ENCODE results near the gene PTMA.

The PTMA gene

DNA sequence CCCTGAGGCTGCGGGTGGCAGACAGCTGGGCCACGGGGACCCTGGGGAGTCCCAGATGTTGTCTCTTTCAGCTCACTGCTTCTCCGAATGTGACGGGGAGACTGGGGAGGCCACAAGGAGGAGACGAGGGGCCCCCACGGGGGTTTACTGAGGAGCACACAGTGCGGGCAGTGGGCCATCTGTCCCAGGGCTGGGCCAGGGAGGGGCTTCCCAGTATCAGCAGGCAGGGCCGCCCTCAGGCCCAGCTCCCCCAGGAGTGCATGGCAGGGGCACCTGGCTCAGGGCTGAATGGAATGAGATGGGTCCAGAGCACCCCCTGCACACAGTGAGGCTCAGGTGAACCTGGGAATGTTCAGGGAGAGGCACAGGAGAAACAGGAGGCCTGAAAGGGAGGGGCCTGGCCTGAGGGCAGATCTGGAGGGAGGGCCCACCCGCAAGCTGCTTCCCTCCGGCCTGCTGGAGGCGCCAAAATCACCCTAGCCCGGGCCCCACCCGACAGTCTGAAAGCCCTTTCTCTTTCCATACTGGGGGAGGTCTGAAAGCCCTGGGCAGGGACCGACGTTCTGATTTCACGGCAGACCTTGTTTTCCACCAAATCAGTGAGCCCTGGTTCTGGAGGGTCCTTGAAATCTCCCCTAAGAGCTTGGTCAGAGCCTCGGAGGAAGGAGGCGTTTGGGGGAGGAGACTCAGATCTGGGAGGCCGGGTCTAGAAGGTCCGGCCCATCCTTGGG lies 35.5 kb upstream of the PTMA start:
- TF ChIP-seq, protein P1, sequence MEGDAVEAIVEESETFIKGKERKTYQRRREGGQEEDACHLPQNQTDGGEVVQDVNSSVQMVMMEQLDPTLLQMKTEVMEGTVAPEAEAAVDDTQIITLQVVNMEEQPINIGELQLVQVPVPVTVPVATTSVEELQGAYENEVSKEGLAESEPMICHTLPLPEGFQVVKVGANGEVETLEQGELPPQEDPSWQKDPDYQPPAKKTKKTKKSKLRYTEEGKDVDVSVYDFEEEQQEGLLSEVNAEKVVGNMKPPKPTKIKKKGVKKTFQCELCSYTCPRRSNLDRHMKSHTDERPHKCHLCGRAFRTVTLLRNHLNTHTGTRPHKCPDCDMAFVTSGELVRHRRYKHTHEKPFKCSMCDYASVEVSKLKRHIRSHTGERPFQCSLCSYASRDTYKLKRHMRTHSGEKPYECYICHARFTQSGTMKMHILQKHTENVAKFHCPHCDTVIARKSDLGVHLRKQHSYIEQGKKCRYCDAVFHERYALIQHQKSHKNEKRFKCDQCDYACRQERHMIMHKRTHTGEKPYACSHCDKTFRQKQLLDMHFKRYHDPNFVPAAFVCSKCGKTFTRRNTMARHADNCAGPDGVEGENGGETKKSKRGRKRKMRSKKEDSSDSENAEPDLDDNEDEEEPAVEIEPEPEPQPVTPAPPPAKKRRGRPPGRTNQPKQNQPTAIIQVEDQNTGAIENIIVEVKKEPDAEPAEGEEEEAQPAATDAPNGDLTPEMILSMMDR (IDR thresholded peaks at IDR 0.05): no peak
- Histone ChIP-seq H3K27me3 (no peaks in the 10 kb centered on the region), H3K4me3 (ENCODE audit: low read depth in 1 of 2, low read length in 1 of 2) (no peak overlapping the region), H3K36me3 (no peaks in the 10 kb centered on the region), H3K9me3 (no peaks in the 10 kb centered on the region), H3K4me1 (ENCODE audit: control insufficient read depth in 1 of 2, insufficient read depth in 1 of 2, low read depth in 1 of 2, low read length in 1 of 2) (peaks cover 27 to 33% of the 10 kb centered on the region in 2 experiments), H3K27ac (no peak overlapping the region)

DNA sequence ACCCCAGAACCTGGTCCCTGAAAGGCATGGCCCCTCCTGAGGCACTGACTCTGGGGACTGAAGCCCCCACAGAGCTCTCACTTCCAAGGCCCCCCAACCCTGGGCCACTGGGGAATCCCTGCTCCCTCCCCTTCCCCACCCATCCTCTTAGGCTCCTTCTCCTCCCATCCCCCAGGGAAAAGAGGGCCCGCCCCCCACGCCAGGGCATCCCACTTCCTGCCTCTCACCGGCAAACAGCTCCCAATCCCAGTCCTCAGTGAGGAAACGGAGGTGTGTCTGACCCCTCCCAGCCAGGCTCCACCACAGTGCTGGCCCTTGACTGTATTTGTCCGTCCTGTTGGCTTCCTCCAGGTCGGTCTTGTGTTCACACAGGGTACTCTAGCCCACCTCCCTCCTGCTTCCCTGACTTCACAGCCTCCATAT lies 35.0 kb upstream of the PTMA start:
- Histone ChIP-seq H3K27ac (no peak overlapping the region), H3K4me3 (ENCODE audit: low read depth in 1 of 2, low read length in 1 of 2) (no peak overlapping the region), H3K4me1 (ENCODE audit: control insufficient read depth in 1 of 2, insufficient read depth in 1 of 2, low read depth in 1 of 2, low read length in 1 of 2) (peaks cover 27 to 33% of the 10 kb centered on the region in 2 experiments), H3K9me3 (no peaks in the 10 kb centered on the region), H3K27me3 (no peaks in the 10 kb centered on the region), H3K36me3 (no peaks in the 10 kb centered on the region)
- TF ChIP-seq, protein P1 (IDR thresholded peaks at IDR 0.05): no peak

DNA sequence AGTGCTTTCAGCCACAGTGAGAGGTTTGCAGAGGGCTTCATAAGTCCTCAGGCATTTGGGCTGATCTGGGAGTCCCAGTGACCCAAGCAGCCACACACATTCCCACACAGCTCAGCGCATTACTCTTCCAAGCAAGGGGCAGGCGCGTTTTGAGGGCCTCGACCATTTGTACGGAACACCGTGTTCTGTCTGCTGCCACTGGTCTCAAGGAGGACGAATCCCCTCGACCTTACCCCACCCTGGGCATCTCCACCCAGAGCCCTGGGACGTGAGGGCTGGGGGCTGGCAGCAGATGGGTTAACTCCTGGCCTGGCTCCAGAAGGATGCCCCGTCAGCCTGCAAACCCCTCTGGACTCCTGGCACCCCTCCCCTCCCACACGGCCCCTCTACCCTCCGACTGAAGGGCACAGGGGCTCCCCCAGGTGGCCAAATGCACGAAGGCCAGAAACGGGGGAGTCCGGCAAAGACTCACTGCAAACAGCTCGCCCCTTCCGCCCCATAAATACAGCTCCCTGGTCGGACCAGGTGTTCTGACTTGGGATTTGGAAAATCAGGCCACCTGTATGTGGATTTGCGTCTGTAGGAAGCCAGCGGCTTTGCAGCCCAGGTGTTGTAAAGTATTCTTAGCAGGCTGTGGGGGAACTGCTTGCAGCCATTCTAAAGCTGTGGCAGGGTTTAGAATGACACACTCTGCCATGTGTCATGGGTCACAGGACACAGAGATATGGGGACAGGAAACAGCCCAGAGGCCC lies 33.6 kb upstream of the PTMA start:
- Histone ChIP-seq H3K4me1 (ENCODE audit: control insufficient read depth in 1 of 2, insufficient read depth in 1 of 2, low read depth in 1 of 2, low read length in 1 of 2) (peaks cover 27 to 33% of the 10 kb centered on the region in 2 experiments), H3K36me3 (no peaks in the 10 kb centered on the region), H3K27ac (no peak overlapping the region), H3K9me3 (no peaks in the 10 kb centered on the region), H3K27me3 (no peaks in the 10 kb centered on the region), H3K4me3 (ENCODE audit: low read depth in 1 of 2, low read length in 1 of 2) (no peak overlapping the region)
- TF ChIP-seq, protein P1 (IDR thresholded peaks at IDR 0.05): peak; percentile 74

DNA sequence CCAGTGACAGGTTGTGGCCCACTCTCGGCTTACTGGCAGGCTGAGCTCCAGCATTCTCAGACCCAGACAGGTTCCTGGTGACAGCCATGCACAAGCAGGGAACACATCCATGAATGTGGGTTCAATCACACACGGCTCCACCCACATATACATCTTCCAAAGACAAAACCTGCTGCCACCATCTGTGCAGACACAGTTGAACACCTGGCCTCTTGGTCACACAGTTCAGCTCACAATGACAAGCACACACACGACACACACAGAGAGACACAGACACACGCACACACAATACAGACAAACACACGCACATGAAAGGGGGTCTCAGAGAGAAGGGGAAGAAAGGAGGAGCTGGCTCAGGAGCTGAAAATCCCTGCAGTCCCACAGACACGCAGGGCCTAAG lies 32.1 kb upstream of the PTMA start:
- peaks cover 26 to 37% of the 10 kb centered on the region in 2 experiments for H3K4me1 ChIP-seq (ENCODE audit: control insufficient read depth in 1 of 2, insufficient read depth in 1 of 2, low read depth in 1 of 2, low read length in 1 of 2)

DNA sequence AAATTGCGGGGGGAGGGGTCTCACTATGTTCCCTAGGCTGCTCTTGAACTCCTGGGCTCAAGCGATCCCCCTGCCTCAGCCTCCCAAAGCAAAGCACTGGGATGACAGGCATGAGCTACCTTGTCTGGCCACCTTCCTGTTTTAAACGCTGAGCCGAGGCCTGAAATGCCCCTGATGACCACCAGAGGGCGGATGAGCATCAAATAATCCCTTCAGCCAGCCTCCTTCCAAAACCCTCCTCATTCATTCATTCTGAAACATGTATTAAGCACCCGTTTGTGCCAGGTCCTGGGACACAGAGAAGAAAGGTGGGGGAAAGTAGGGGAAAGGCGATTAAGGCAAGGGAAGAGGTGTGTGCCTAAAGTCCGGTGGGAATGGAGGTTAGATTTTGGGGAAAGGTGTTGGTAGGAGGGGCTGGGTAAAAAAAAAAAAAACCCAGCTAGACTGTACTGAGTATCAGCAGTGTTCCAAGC lies 30.7 kb upstream of the PTMA start:
- peaks cover 28% of the 10 kb centered on the region for H3K27me3 ChIP-seq
- TF ChIP-seq, protein P1 (IDR thresholded peaks at IDR 0.05): peak; percentile 98
- H3K4me1 ChIP-seq (ENCODE audit: control insufficient read depth in 1 of 2, insufficient read depth in 1 of 2, low read depth in 1 of 2, low read length in 1 of 2): peaks cover 19 to 28% of the 10 kb centered on the region in 2 experiments
- no peak overlapping the region for H3K4me3 ChIP-seq (ENCODE audit: low read depth in 1 of 2, low read length in 1 of 2)
- no peaks in the 10 kb centered on the region for H3K9me3 ChIP-seq
- H3K27ac ChIP-seq: no peak overlapping the region
- no peaks in the 10 kb centered on the region for H3K36me3 ChIP-seq

More for the DNA sequence above, 32.1 kb upstream of the PTMA start:
- no peak overlapping the region for H3K27ac ChIP-seq
- no peak overlapping the region for H3K4me3 ChIP-seq (ENCODE audit: low read depth in 1 of 2, low read length in 1 of 2)
- no peaks in the 10 kb centered on the region for H3K9me3 ChIP-seq
- H3K27me3 ChIP-seq: peaks cover 14% of the 10 kb centered on the region
- TF ChIP-seq, protein P1 (IDR thresholded peaks at IDR 0.05): no peak
- no peaks in the 10 kb centered on the region for H3K36me3 ChIP-seq
